GM21737 (cell line): ENCODE measurements around the gene TIMM23.

Experiments used
- ATAC-seq: cut with Tn5 transposase; IDR thresholded peaks from one replicate; pipeline ENCODE4 v1.9.1; 2021; ENCODE audit warnings: mild to moderate bottlenecking, moderate library complexity; ENCODE audit not compliant: unreplicated experiment

TIMM23 gene

DNA sequence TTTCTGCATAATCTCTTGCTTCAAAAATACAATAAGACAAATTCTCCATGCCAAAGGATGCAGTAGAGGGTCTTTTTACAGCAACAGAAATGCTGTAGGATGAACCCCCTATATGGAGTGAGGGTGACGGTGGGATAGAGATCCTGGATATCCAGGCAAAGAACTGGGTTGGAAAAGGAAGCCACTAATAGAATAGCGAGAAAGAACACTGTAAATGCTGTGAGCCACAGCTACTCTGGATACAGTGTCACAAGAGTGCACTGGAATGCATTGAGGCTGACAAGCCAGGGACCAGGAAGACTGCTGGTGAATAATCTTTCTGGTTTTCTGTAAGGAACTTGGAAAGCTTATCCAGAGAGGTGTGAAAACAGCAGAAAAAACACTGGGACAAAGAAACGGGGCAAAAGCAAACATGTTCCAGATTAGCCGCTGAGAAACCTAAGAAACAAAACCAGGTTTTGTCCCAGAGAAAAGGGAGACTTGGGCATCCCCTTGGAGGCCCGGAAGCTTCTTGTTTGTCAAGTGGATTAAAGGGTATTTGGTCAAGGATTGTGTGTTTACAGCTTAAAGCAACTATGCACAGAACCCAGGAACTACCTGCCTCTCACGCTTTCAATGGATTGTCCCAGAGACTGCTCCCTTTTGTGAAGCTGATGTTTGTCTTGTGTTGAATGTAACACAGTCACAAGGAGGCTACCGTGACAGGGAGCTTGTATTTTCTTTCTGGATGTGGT lies 79.9 kb downstream of the TIMM23 start:
- ATAC-seq = no peak

DNA sequence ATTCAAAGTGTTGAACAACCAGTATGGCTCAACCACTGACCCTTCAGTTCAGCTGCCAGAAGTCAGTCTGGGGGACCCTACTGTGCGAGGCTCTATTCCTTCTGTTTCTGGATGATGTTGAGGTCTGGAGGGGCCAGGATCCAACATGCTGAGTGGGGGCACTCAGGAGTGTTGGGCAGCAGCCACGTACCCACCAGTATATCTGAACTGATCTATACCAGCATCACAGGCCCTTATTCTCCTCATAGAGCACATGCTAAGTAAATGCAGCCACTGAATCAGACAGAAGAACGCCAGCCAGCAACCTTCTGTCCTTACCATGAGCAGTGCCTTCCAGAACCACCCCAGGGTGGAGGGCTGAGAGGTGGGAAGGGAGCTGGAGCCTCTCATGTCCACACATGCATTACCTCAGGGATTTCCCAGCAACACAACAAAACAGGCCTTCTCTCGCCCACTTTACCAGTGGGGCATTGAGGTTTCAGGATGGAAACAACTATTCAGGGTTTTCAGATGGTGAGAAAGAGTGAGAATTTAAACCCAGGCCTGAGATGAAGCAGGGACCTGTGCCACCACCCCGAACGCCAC lies 80.6 kb downstream of the TIMM23 start:
- no peak for ATAC-seq
